ENCODE measurements around the gene CREG2.
"Not testable (repeated sequence)": the region's sequence is repeated elsewhere in the genome, so short reads cannot be mapped to it uniquely, and the experiment has no call there.

The CREG2 gene

GRCh38 chr2:101328474-101329007 is 58.8 kb downstream of the CREG2 start:
- H2BK15ac ChIP-seq (ENCODE audit: low read length) = no peak overlapping the region
- H2AFZ ChIP-seq (ENCODE audit: low read length) = peak overlapping the region; percentile 63
- H3K4me1 ChIP-seq (ENCODE audit: control insufficient read depth in 2 of 2, insufficient read depth in 1 of 2, low read depth in 1 of 2, low read length in 2 of 2) = peaks cover 3 to 10% of the 10 kb centered on the region in 2 donors
- no peaks in the 10 kb centered on the region for H3K36me3 ChIP-seq (replicated peaks in 1 of 2; ENCODE audit: control insufficient read depth in 2 of 2, insufficient read depth in 2 of 2, low read length in 2 of 2)
- no peak overlapping the region for H4K8ac ChIP-seq (ENCODE audit: low read depth, low read length)
- H4K91ac ChIP-seq (ENCODE audit: low read depth, low read length, poor library complexity) = no peak overlapping the region
- H3K14ac ChIP-seq (ENCODE audit: low read length) = no peak overlapping the region
- H3K23ac ChIP-seq (ENCODE audit: low read depth, low read length, poor library complexity) = no peak overlapping the region
- H2AK5ac ChIP-seq (ENCODE audit: low read depth, low read length) = no peak overlapping the region
- H3K4me3 ChIP-seq (ENCODE audit: low read length in 2 of 2) = no peak overlapping the region
- no peak overlapping the region for H2BK120ac ChIP-seq (ENCODE audit: low read depth, low read length)
- H2BK5ac ChIP-seq (ENCODE audit: low read length) = no peak overlapping the region
- no peak overlapping the region for H2BK12ac ChIP-seq (ENCODE audit: low read length)
- H3K9ac ChIP-seq (ENCODE audit: low read depth, low read length, poor library complexity) = no peak overlapping the region
- H3K79me1 ChIP-seq (ENCODE audit: low read depth, low read length) = no peaks in the 10 kb centered on the region
- no peak overlapping the region for H3K27ac ChIP-seq (replicated peaks; ENCODE audit: low read length)
- no peak for DNase-seq (ENCODE audit: low spot score)
- H3K18ac ChIP-seq (ENCODE audit: low read length) = no peak overlapping the region
- no peaks in the 10 kb centered on the region for H3K27me3 ChIP-seq (ENCODE audit: control insufficient read depth in 3 of 3, insufficient read depth in 3 of 3, low read depth in 1 of 3, low read length in 3 of 3)
- H3K4ac ChIP-seq (ENCODE audit: low read length) = no peak overlapping the region
- H3K9me3 ChIP-seq (replicated peaks in 1 of 2; ENCODE audit: control insufficient read depth in 2 of 2, insufficient read depth in 1 of 2, low read depth in 1 of 2, low read length in 2 of 2) = peaks cover 0 to 7% of the 10 kb centered on the region in 2 donors
- H3K4me2 ChIP-seq (ENCODE audit: insufficient read depth, low read length, poor library complexity, severe bottlenecking) = no peak overlapping the region
- no CpG with 5 or more reads among the region's 3 CpGs for WGBS, 2 donors (ENCODE audit: extremely low coverage in 2 of 2, insufficient read length in 2 of 2, insufficient replicate concordance in 1 of 2)

- Histone ChIP-seq H3K27me3 (ENCODE audit: control insufficient read depth in 3 of 3, insufficient read depth in 3 of 3, low read depth in 1 of 3, low read length in 3 of 3) (no peaks in the 10 kb centered on the region), H3K9ac (ENCODE audit: low read depth, low read length, poor library complexity) (no peak overlapping the region), H2BK12ac (ENCODE audit: low read length) (no peak overlapping the region), H3K4me1 (ENCODE audit: control insufficient read depth in 2 of 2, insufficient read depth in 1 of 2, low read depth in 1 of 2, low read length in 2 of 2) (peaks cover 3 to 10% of the 10 kb centered on the region in 2 donors), H3K14ac (ENCODE audit: low read length) (no peak overlapping the region), H3K4ac (ENCODE audit: low read length) (no peak overlapping the region), H3K36me3 (replicated peaks in 1 of 2; ENCODE audit: control insufficient read depth in 2 of 2, insufficient read depth in 2 of 2, low read length in 2 of 2) (no peaks in the 10 kb centered on the region), H3K18ac (ENCODE audit: low read length) (peak overlapping the region; percentile 1), H3K23ac (ENCODE audit: low read depth, low read length, poor library complexity) (no peak overlapping the region), H3K4me3 (ENCODE audit: low read length in 2 of 2) (no peak overlapping the region), H2AK5ac (ENCODE audit: low read depth, low read length) (no peak overlapping the region), H2BK120ac (ENCODE audit: low read depth, low read length) (no peak overlapping the region), H2AFZ (ENCODE audit: low read length) (peak overlapping the region; percentile 63), H3K79me1 (ENCODE audit: low read depth, low read length) (no peaks in the 10 kb centered on the region), H3K9me3 (replicated peaks in 1 of 2; ENCODE audit: control insufficient read depth in 2 of 2, insufficient read depth in 1 of 2, low read depth in 1 of 2, low read length in 2 of 2) (peaks cover 0 to 7% of the 10 kb centered on the region in 2 donors), H2BK15ac (ENCODE audit: low read length) (no peak overlapping the region), H4K91ac (ENCODE audit: low read depth, low read length, poor library complexity) (no peak overlapping the region), H4K8ac (ENCODE audit: low read depth, low read length) (no peak overlapping the region), H3K4me2 (ENCODE audit: insufficient read depth, low read length, poor library complexity, severe bottlenecking) (no peak overlapping the region), H3K27ac (replicated peaks; ENCODE audit: low read length) (no peak overlapping the region), H2BK5ac (ENCODE audit: low read length) (no peak overlapping the region)
- DNase-seq (ENCODE audit: low spot score) = no peak
- no CpG with 5 or more reads among the region's 5 CpGs for WGBS, 2 donors (ENCODE audit: extremely low coverage in 2 of 2, insufficient read length in 2 of 2, insufficient replicate concordance in 1 of 2)
Measured at GRCh38 chr2:101327863-101328394, 59.4 kb downstream of the CREG2 start.

GRCh38 chr2:101325425-101325824 is 61.9 kb downstream of the CREG2 start:
- no peak overlapping the region for H3K14ac ChIP-seq (ENCODE audit: low read length)
- H3K27ac ChIP-seq (replicated peaks; ENCODE audit: low read length) = no peak overlapping the region
- H3K36me3 ChIP-seq (replicated peaks in 1 of 2; ENCODE audit: control insufficient read depth in 2 of 2, insufficient read depth in 2 of 2, low read length in 2 of 2) = no peaks in the 10 kb centered on the region
- no peak overlapping the region for H2BK15ac ChIP-seq (ENCODE audit: low read length)
- H3K23ac ChIP-seq (ENCODE audit: low read depth, low read length, poor library complexity) = no peak overlapping the region
- no peaks in the 10 kb centered on the region for H3K79me1 ChIP-seq (ENCODE audit: low read depth, low read length)
- no peak overlapping the region for H3K4ac ChIP-seq (ENCODE audit: low read length)
- H3K9ac ChIP-seq (ENCODE audit: low read depth, low read length, poor library complexity) = no peak overlapping the region
- no peaks in the 10 kb centered on the region for H3K27me3 ChIP-seq (ENCODE audit: control insufficient read depth in 3 of 3, insufficient read depth in 3 of 3, low read depth in 1 of 3, low read length in 3 of 3)
- H4K8ac ChIP-seq (ENCODE audit: low read depth, low read length) = no peak overlapping the region
- H2BK12ac ChIP-seq (ENCODE audit: low read length) = no peak overlapping the region
- H3K4me3 ChIP-seq (ENCODE audit: low read length in 2 of 2) = no peak overlapping the region
- H3K4me1 ChIP-seq (ENCODE audit: control insufficient read depth in 2 of 2, insufficient read depth in 1 of 2, low read depth in 1 of 2, low read length in 2 of 2) = peaks cover 3 to 10% of the 10 kb centered on the region in 2 donors
- no peak overlapping the region for H2AK5ac ChIP-seq (ENCODE audit: low read depth, low read length)
- no peak overlapping the region for H2BK120ac ChIP-seq (ENCODE audit: low read depth, low read length)
- no peak overlapping the region for H4K91ac ChIP-seq (ENCODE audit: low read depth, low read length, poor library complexity)
- DNase-seq (ENCODE audit: low spot score) = no peak
- no peak overlapping the region for H2AFZ ChIP-seq (ENCODE audit: low read length)
- no peak overlapping the region for H3K18ac ChIP-seq (ENCODE audit: low read length)
- H3K9me3 ChIP-seq (replicated peaks in 1 of 2; ENCODE audit: control insufficient read depth in 2 of 2, insufficient read depth in 1 of 2, low read depth in 1 of 2, low read length in 2 of 2) = peaks cover 0 to 7% of the 10 kb centered on the region in 2 donors
- H2BK5ac ChIP-seq (ENCODE audit: low read length) = no peak overlapping the region
- WGBS, 2 donors (ENCODE audit: extremely low coverage in 2 of 2, insufficient read length in 2 of 2, insufficient replicate concordance in 1 of 2) = no CpG with 5 or more reads among the region's 1 CpG
- no peak overlapping the region for H3K4me2 ChIP-seq (ENCODE audit: insufficient read depth, low read length, poor library complexity, severe bottlenecking)

GRCh38 chr2:101316568-101316967 is 70.7 kb downstream of the CREG2 start:
- not testable (repeated sequence) for H2BK15ac ChIP-seq (ENCODE audit: low read length); H3K9ac ChIP-seq (ENCODE audit: low read depth, low read length, poor library complexity); H4K91ac ChIP-seq (ENCODE audit: low read depth, low read length, poor library complexity); H2AFZ ChIP-seq (ENCODE audit: low read length); H3K9me3 ChIP-seq (replicated peaks in 1 of 2; ENCODE audit: control insufficient read depth in 2 of 2, insufficient read depth in 1 of 2, low read depth in 1 of 2, low read length in 2 of 2); DNase-seq (ENCODE audit: low spot score); H3K4me3 ChIP-seq (ENCODE audit: low read length in 2 of 2); H4K8ac ChIP-seq (ENCODE audit: low read depth, low read length); H3K79me1 ChIP-seq (ENCODE audit: low read depth, low read length); H3K14ac ChIP-seq (ENCODE audit: low read length); H3K4ac ChIP-seq (ENCODE audit: low read length); H3K23ac ChIP-seq (ENCODE audit: low read depth, low read length, poor library complexity); H2BK120ac ChIP-seq (ENCODE audit: low read depth, low read length); H3K36me3 ChIP-seq (replicated peaks in 1 of 2; ENCODE audit: control insufficient read depth in 2 of 2, insufficient read depth in 2 of 2, low read length in 2 of 2); H2AK5ac ChIP-seq (ENCODE audit: low read depth, low read length); H2BK5ac ChIP-seq (ENCODE audit: low read length); H3K4me1 ChIP-seq (ENCODE audit: control insufficient read depth in 2 of 2, insufficient read depth in 1 of 2, low read depth in 1 of 2, low read length in 2 of 2); H3K18ac ChIP-seq (ENCODE audit: low read length); H3K27ac ChIP-seq (replicated peaks; ENCODE audit: low read length); H2BK12ac ChIP-seq (ENCODE audit: low read length); H3K4me2 ChIP-seq (ENCODE audit: insufficient read depth, low read length, poor library complexity, severe bottlenecking); H3K27me3 ChIP-seq (ENCODE audit: control insufficient read depth in 3 of 3, insufficient read depth in 3 of 3, low read depth in 1 of 3, low read length in 3 of 3)
- no CpG with 5 or more reads among the region's 6 CpGs for WGBS, 2 donors (ENCODE audit: extremely low coverage in 2 of 2, insufficient read length in 2 of 2, insufficient replicate concordance in 1 of 2)
